A549 (cell line): ENCODE measurements around the gene PPP2R5E.

Experiments used
- CTCF ChIP-seq: fragments of >200 bp; sonication (Bioruptor Twin); formaldehyde crosslinking; IDR thresholded peaks from 3 replicates; pipeline ENCODE4 v1.5.1; 2016
- HMGXB4 ChIP-seq: fragments of 250-450 bp; sonication (Bioruptor Pico); IDR thresholded peaks from 2 replicates; pipeline ENCODE4 v1.5.0; 2021; ENCODE audit warnings: mild to moderate bottlenecking, moderate library complexity, borderline replicate concordance
- KDM5A ChIP-seq: fragments of 200-600 bp; sonication (generic); IDR thresholded peaks from 2 replicates; pipeline ENCODE4 v1.6.1; 2016; ENCODE audit warnings: antibody characterized with exemption, mild to moderate bottlenecking
- MAX ChIP-seq: IDR thresholded peaks from 2 replicates; pipeline ENCODE4 v1.6.1; 2012
- NR3C1 ChIP-seq: fragments of >200 bp; sonication (Bioruptor Twin); formaldehyde crosslinking; IDR thresholded peaks from 3 replicates; pipeline ENCODE4 v1.6.1; 2017
- PHF8 ChIP-seq: fragments of 200-600 bp; sonication (generic); IDR thresholded peaks from 2 replicates; pipeline ENCODE4 v1.6.1; 2016; ENCODE audit warnings: low read depth, mild to moderate bottlenecking, antibody characterized with exemption, moderate library complexity, borderline replicate concordance
- POLR2A ChIP-seq: IDR thresholded peaks from 2 replicates; pipeline ENCODE4 v1.6.1; 2012; ENCODE audit warnings: mild to moderate bottlenecking, low read length
- RAD21 ChIP-seq, 2 experiments: fragments of >200 bp in 1 of 2; sonication (Bioruptor Twin) in 1 of 2; formaldehyde crosslinking in 1 of 2; IDR thresholded peaks in 1 of 2; conservative IDR thresholded peaks in 1 of 2; 2 replicates in 1 of 2; 3 replicates in 1 of 2; pipeline ENCODE4 v1.6.1; 2012 to 2018; ENCODE audit warnings: inconsistent platforms in 1 of 2
- RNF2 ChIP-seq: fragments of 200-600 bp; sonication (generic); IDR thresholded peaks from 2 replicates; pipeline ENCODE4 v1.6.1; 2016; ENCODE audit warnings: low read depth, mild to moderate bottlenecking, antibody characterized with exemption, moderate library complexity, borderline replicate concordance
- SMC3 ChIP-seq: fragments of >200 bp; sonication (Bioruptor Twin); formaldehyde crosslinking; IDR thresholded peaks from 3 replicates; pipeline ENCODE4 v1.6.1; 2018; ENCODE audit warnings: inconsistent platforms

GRCh38 chr14:63563370-63564026 lies 20.3 kb upstream of the PPP2R5E start:
- TF ChIP-seq CTCF = no peak
- no peak for TF ChIP-seq SMC3
- TF ChIP-seq RAD21 (conservative IDR thresholded peaks at IDR 0.05 in 1 of 2, IDR thresholded peaks at IDR 0.05 in 1 of 2) = no peak
- no peak for TF ChIP-seq KDM5A
- no peak for TF ChIP-seq MAX
- TF ChIP-seq NR3C1 = no peak
- TF ChIP-seq HMGXB4 (CRISPR knock-in tag) = no peak
- no peak for TF ChIP-seq POLR2A
- TF ChIP-seq RNF2 = no peak
- no peak for TF ChIP-seq PHF8
